Neural cell (in vitro differentiated cells): ENCODE results near the gene OAF. TPM values are rescaled to one million over a fixed set of nuclear protein-coding genes. Genes with fewer than 3 reads are reported as not detected.
"Not testable (repeated sequence)": the region's sequence is repeated elsewhere in the genome, so short reads cannot be mapped to it uniquely, and the experiment has no call there.

Experiments
- H2AFZ ChIP-seq: fragments of 200-600, 300-800 bp; sonication (generic), shearing (Covaris generic); 2 replicates; pipeline ENCODE4 v1.6.0; 2014; ENCODE audit warnings: low read depth, mild to moderate bottlenecking, antibody characterized with exemption, low read length, moderate library complexity
- H3F3A ChIP-seq: fragments of 200-600 bp; shearing (Covaris generic); 2 replicates; pipeline ENCODE4 v1.6.1; 2016; ENCODE audit warnings: mild to moderate bottlenecking, moderate library complexity, mixed read lengths, antibody characterized with exemption, low read length; ENCODE audit not compliant: insufficient read depth, poor library complexity, severe bottlenecking
- H3K27ac ChIP-seq: fragments of 200-600, 300-800 bp; sonication (generic), shearing (Covaris generic); 2 replicates; pipeline ENCODE4 v1.5.1; 2014; ENCODE audit warnings: mild to moderate bottlenecking, low read length, moderate library complexity
- H3K27me3 ChIP-seq: fragments of 300-800, 200-600 bp; sonication (generic), shearing (Covaris generic); 2 replicates; pipeline ENCODE4 v1.6.0; 2014; ENCODE audit warnings: mild to moderate bottlenecking, low read depth, low read length, moderate library complexity; ENCODE audit not compliant: insufficient read depth
- H3K36me3 ChIP-seq: fragments of 300-800, 200-600 bp; sonication (generic), shearing (Covaris generic); 2 replicates; pipeline ENCODE4 v1.5.1; 2014; ENCODE audit warnings: mild to moderate bottlenecking, antibody characterized with exemption, low read length, moderate library complexity; ENCODE audit not compliant: insufficient read depth
- H3K4me2 ChIP-seq: fragments of 300-800, 200-600 bp; sonication (generic), shearing (Covaris generic); 2 replicates; pipeline ENCODE4 v1.6.0; 2014; ENCODE audit warnings: mild to moderate bottlenecking, low read length
- H3K4me3 ChIP-seq: fragments of 300-800, 200-600 bp; sonication (generic), shearing (Covaris generic); 2 replicates; pipeline ENCODE4 v1.5.1; 2014; ENCODE audit warnings: mild to moderate bottlenecking, low read length, moderate library complexity
- H3K79me2 ChIP-seq: fragments of 200-600 bp; shearing (Covaris generic); replicated peaks from 2 replicates; pipeline ENCODE4 v1.6.0; 2014; ENCODE audit warnings: mild to moderate bottlenecking, low read length, moderate library complexity; ENCODE audit not compliant: insufficient read depth
- H3K9ac ChIP-seq: fragments of 300-800, 200-600 bp; sonication (generic), shearing (Covaris generic); 2 replicates; pipeline ENCODE4 v1.6.1; 2016; ENCODE audit warnings: mild to moderate bottlenecking, low read length, mixed read lengths
- H3K9me2 ChIP-seq: fragments of 200-600 bp; shearing (Covaris generic); 2 replicates; pipeline ENCODE4 v1.6.1; 2016; ENCODE audit warnings: mild to moderate bottlenecking, low read length, mixed read lengths; ENCODE audit not compliant: insufficient read depth
- H3K9me3 ChIP-seq: fragments of 200-600, 300-800 bp; sonication (generic), shearing (Covaris generic); 2 replicates; pipeline ENCODE4 v1.6.1; 2016; ENCODE audit warnings: mild to moderate bottlenecking, mixed run types, low read length, moderate library complexity, mixed read lengths
- H4K20me1 ChIP-seq: fragments of 200-600 bp; shearing (Covaris generic); 2 replicates; pipeline ENCODE4 v1.6.1; 2016; ENCODE audit warnings: mild to moderate bottlenecking, mixed run types; ENCODE audit not compliant: insufficient read depth
- EP300 ChIP-seq: fragments of 450-650 bp; conservative IDR thresholded peaks from 2 replicates; pipeline ENCODE4 v1.6.1; 2014; ENCODE audit warnings: antibody characterized with exemption, mild to moderate bottlenecking, moderate library complexity; ENCODE audit not compliant: poor library complexity, severe bottlenecking
- EZH2 ChIP-seq: fragments of 200-600, 300-800 bp; shearing (Covaris generic), sonication (generic); IDR thresholded peaks from 2 replicates; pipeline ENCODE4 v1.6.1; 2014; ENCODE audit warnings: antibody characterized with exemption, low read length, borderline replicate concordance, mild to moderate bottlenecking; ENCODE audit not compliant: insufficient read depth, poor library complexity, severe bottlenecking
- MXI1 ChIP-seq: fragments of 450-650 bp; conservative IDR thresholded peaks from 2 replicates; pipeline ENCODE4 v1.6.1; 2014; ENCODE audit warnings: antibody characterized with exemption, mild to moderate bottlenecking; ENCODE audit not compliant: poor library complexity, severe bottlenecking
- POLR2AphosphoS5 ChIP-seq: IDR thresholded peaks from 2 replicates; pipeline ENCODE4 v1.6.1; 2012
- RAD21 ChIP-seq: fragments of 450-650 bp; conservative IDR thresholded peaks from 2 replicates; pipeline ENCODE4 v1.6.1; 2014; ENCODE audit warnings: antibody characterized with exemption, mild to moderate bottlenecking, moderate library complexity
- SMC3 ChIP-seq: fragments of 450-650 bp; conservative IDR thresholded peaks from 2 replicates; pipeline ENCODE4 v1.6.1; 2014; ENCODE audit warnings: antibody characterized with exemption, mild to moderate bottlenecking, moderate library complexity; ENCODE audit not compliant: poor library complexity
- TAF1 ChIP-seq: IDR thresholded peaks from 2 replicates; pipeline ENCODE4 v1.6.1; 2012; ENCODE audit warnings: low read depth
- polyA plus RNA-seq: library from polyadenylated mRNA; depleted of rRNA; stranded (reverse); fragments of >200 nt; gene quantifications from 2 replicates; pipeline ENCODE4 v1.2.3, GENCODE V29; 2014
- TF ChIP-seq, protein P1 (sequence below): IDR thresholded peaks from 2 replicates; pipeline ENCODE4 v1.6.1; 2012; ENCODE audit warnings: borderline replicate concordance
- TF ChIP-seq, protein P2 (sequence below): fragments of 450-650 bp; IDR thresholded peaks from 2 replicates; pipeline ENCODE4 v1.5.1; 2014; ENCODE audit warnings: antibody characterized with exemption, mild to moderate bottlenecking, moderate library complexity; ENCODE audit not compliant: poor library complexity, severe bottlenecking

Gene OAF
- polyA plus RNA-seq, 1 donor from 2014 or later: 0.97 TPM

DNA sequence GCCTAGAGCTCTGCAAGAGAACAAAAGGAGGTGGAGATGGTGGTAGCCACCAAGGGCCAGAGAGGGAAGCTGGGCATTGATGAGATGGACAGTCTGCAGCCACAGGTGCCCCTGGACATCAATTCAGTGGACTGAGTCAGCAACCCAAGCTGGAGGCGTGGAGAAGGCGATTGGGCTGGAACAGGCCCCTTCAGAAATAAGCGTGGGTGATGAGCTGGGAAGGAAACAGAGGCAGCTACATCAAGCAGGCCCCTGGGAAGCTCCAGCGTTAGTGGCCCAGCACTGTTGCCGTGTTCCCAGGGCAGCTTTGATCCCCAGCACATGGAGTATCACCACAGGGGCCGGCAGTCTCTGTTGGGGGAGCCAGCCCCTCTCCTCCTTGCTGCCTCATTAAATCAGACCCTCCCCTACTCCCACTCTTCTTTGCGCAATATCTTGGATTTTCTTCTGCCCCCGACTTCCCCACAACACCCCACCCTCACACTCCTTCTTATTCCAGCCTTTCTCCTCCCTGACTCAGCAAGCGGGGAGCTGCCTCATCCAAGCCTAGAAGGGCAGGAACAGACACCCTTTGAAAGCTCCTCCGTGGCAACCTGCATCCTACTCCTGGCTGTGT is 31.7 kb upstream of the OAF start:
- H3K4me3 ChIP-seq: no peak overlapping the region
- no peaks in the 10 kb centered on the region for H3K27me3 ChIP-seq
- H3K27ac ChIP-seq: no peak overlapping the region

DNA sequence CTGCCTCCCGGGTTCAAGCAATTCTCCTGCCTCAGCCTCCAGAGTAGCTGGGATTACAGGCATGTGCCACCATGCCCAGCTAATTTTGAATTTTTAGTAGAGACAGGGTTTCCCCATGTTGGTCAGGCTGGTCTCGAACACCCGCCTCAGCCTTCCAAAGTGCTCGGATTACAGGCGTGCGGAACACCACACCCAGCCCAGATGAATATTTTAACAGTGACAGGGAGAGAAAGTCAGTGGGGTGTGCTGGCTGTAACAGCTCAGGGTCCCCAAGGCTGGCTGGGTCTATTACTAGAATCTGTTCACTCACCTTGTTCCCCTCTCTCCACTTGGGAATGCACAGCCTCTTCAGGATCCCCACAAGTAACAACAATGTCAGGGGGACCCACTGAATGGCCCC is 30.8 kb upstream of the OAF start:
- not testable (repeated sequence) for H3K27ac ChIP-seq, H3K36me3 ChIP-seq, H3K9me2 ChIP-seq, H3K9ac ChIP-seq, H3K4me3 ChIP-seq, H3K9me3 ChIP-seq, H3K4me2 ChIP-seq, H3K79me2 ChIP-seq, H2AFZ ChIP-seq, H3F3A ChIP-seq, H4K20me1 ChIP-seq, H3K27me3 ChIP-seq

More for the DNA sequence above, 31.7 kb upstream of the OAF start:
- Histone ChIP-seq H3K4me2 (no peak overlapping the region), H3K9me3 (no peaks in the 10 kb centered on the region), H3K36me3 (no peaks in the 10 kb centered on the region), H4K20me1 (no peaks in the 10 kb centered on the region), H3K9ac (no peak overlapping the region), H3F3A (no peaks in the 10 kb centered on the region), H2AFZ (no peak overlapping the region), H3K9me2 (no peaks in the 10 kb centered on the region), H3K79me2 (no peaks in the 10 kb centered on the region)
- TF ChIP-seq POLR2AphosphoS5 (no peak), RAD21 (no peak), SMC3 (no peak), MXI1 (no peak), EP300 (no peak), TAF1 (no peak), EZH2 (no peak)
- TF ChIP-seq, protein P1, sequence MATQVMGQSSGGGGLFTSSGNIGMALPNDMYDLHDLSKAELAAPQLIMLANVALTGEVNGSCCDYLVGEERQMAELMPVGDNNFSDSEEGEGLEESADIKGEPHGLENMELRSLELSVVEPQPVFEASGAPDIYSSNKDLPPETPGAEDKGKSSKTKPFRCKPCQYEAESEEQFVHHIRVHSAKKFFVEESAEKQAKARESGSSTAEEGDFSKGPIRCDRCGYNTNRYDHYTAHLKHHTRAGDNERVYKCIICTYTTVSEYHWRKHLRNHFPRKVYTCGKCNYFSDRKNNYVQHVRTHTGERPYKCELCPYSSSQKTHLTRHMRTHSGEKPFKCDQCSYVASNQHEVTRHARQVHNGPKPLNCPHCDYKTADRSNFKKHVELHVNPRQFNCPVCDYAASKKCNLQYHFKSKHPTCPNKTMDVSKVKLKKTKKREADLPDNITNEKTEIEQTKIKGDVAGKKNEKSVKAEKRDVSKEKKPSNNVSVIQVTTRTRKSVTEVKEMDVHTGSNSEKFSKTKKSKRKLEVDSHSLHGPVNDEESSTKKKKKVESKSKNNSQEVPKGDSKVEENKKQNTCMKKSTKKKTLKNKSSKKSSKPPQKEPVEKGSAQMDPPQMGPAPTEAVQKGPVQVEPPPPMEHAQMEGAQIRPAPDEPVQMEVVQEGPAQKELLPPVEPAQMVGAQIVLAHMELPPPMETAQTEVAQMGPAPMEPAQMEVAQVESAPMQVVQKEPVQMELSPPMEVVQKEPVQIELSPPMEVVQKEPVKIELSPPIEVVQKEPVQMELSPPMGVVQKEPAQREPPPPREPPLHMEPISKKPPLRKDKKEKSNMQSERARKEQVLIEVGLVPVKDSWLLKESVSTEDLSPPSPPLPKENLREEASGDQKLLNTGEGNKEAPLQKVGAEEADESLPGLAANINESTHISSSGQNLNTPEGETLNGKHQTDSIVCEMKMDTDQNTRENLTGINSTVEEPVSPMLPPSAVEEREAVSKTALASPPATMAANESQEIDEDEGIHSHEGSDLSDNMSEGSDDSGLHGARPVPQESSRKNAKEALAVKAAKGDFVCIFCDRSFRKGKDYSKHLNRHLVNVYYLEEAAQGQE: no peak
- TF ChIP-seq, protein P2, sequence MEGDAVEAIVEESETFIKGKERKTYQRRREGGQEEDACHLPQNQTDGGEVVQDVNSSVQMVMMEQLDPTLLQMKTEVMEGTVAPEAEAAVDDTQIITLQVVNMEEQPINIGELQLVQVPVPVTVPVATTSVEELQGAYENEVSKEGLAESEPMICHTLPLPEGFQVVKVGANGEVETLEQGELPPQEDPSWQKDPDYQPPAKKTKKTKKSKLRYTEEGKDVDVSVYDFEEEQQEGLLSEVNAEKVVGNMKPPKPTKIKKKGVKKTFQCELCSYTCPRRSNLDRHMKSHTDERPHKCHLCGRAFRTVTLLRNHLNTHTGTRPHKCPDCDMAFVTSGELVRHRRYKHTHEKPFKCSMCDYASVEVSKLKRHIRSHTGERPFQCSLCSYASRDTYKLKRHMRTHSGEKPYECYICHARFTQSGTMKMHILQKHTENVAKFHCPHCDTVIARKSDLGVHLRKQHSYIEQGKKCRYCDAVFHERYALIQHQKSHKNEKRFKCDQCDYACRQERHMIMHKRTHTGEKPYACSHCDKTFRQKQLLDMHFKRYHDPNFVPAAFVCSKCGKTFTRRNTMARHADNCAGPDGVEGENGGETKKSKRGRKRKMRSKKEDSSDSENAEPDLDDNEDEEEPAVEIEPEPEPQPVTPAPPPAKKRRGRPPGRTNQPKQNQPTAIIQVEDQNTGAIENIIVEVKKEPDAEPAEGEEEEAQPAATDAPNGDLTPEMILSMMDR: no peak
